Measurements from ENCODE around the gene TMEM270.
"Not testable (repeated sequence)": the region's sequence is repeated elsewhere in the genome, so short reads cannot be mapped to it uniquely, and the experiment has no call there.

Gene TMEM270

GRCh38 chr7:73833251-73833919, 27.6 kb upstream of the TMEM270 start:
- no peak for DNase-seq

- no peak for DNase-seq
Measured at GRCh38 chr7:73834626-73835191, 26.2 kb upstream of the TMEM270 start.

- not testable (repeated sequence) for DNase-seq
Measured at GRCh38 chr7:73837167-73837566, 23.8 kb upstream of the TMEM270 start.

GRCh38 chr7:73838642-73839041, 22.3 kb upstream of the TMEM270 start:
- no peak for DNase-seq

- no peak for DNase-seq
Measured at GRCh38 chr7:73839290-73839689, 21.7 kb upstream of the TMEM270 start.

- no peak for DNase-seq
Measured at GRCh38 chr7:73839743-73840714, 20.9 kb upstream of the TMEM270 start.

- DNase-seq, result no peak
Measured at GRCh38 chr7:73840715-73841379, 20.1 kb upstream of the TMEM270 start.

GRCh38 chr7:73841689-73842066, 19.3 kb upstream of the TMEM270 start:
- DNase-seq, result no peak

- peak; percentile 90 for DNase-seq
Measured at GRCh38 chr7:73842067-73842976, 18.6 kb upstream of the TMEM270 start, which contains the start of gene METTL27. Gene METTL27, minus strand, starts transcription at chr7:73842516. Its CDS starts 376 bp downstream, at chr7:73842140.

- no peak for DNase-seq
Measured at GRCh38 chr7:73844131-73844547, 16.8 kb upstream of the TMEM270 start.

- no peak for DNase-seq
Measured at GRCh38 chr7:73844848-73845460, 16.0 kb upstream of the TMEM270 start.

- not testable (repeated sequence) for DNase-seq
Measured at GRCh38 chr7:73845701-73846195, 15.2 kb upstream of the TMEM270 start.

GRCh38 chr7:73847941-73848723, 12.8 kb upstream of the TMEM270 start:
- no peak for DNase-seq

GRCh38 chr7:73850781-73851207, 10.2 kb upstream of the TMEM270 start:
- no peak for DNase-seq

- DNase-seq, result no peak
Measured at GRCh38 chr7:73851410-73852338, 9.3 kb upstream of the TMEM270 start.

GRCh38 chr7:73852500-73852899, 8.5 kb upstream of the TMEM270 start:
- no peak for DNase-seq

- DNase-seq, result no peak
Measured at GRCh38 chr7:73856941-73857340, 4.0 kb upstream of the TMEM270 start.

- DNase-seq, result no peak
Measured at GRCh38 chr7:73858807-73859206, 2.2 kb upstream of the TMEM270 start.

GRCh38 chr7:73861305-73861704, 346 bp downstream of the TMEM270 start:
- no peak for DNase-seq

Measured in NCI-H1694 (cell line).